DOHH2 (cell line): ENCODE data around the gene TUB.

ENCODE experiments used
- EZH2phosphoT487 ChIP-seq: fragments of 200-600 bp; sonication (generic); IDR thresholded peaks from 2 replicates; pipeline ENCODE4 v1.6.1; 2017; ENCODE audit warnings: borderline replicate concordance, mild to moderate bottlenecking, antibody characterized with exemption, low read length, moderate library complexity, mixed read lengths
- TF ChIP-seq, protein P1 (sequence below): fragments of 200-600 bp; sonication (generic); IDR thresholded peaks from one replicate; pipeline ENCODE4 v1.5.1; 2014; ENCODE audit warnings: antibody characterized with exemption, mild to moderate bottlenecking, low read depth, low read length; ENCODE audit not compliant: poor library complexity, severe bottlenecking

DNA sequence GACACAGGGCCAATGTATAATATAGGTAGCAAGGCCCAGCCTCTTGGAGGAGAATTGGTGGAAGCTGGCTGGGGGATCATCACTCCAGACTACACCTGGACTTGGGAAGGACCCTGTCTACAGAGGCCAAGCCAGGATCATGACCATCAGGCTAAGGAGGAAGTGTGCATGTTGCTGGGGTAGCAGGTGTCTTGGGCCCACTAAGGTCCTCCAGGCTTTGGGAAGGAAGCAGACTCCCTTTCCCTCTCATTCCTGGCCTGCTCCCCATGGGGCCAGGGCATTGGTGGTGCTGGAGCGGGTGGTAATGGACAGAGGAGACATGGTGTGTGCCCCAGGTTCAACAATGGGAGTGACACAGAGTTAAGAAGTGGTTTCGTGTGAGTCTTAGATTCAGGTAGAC, 16.0 kb upstream of the TUB start:
- TF ChIP-seq, protein P1, sequence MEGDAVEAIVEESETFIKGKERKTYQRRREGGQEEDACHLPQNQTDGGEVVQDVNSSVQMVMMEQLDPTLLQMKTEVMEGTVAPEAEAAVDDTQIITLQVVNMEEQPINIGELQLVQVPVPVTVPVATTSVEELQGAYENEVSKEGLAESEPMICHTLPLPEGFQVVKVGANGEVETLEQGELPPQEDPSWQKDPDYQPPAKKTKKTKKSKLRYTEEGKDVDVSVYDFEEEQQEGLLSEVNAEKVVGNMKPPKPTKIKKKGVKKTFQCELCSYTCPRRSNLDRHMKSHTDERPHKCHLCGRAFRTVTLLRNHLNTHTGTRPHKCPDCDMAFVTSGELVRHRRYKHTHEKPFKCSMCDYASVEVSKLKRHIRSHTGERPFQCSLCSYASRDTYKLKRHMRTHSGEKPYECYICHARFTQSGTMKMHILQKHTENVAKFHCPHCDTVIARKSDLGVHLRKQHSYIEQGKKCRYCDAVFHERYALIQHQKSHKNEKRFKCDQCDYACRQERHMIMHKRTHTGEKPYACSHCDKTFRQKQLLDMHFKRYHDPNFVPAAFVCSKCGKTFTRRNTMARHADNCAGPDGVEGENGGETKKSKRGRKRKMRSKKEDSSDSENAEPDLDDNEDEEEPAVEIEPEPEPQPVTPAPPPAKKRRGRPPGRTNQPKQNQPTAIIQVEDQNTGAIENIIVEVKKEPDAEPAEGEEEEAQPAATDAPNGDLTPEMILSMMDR, result no peak
- TF ChIP-seq EZH2phosphoT487, result no peak
